H1 (cell line): ENCODE data around the gene PLA2G4A.

ENCODE experiments used
- ATF2 ChIP-seq: IDR thresholded peaks from 2 replicates; pipeline ENCODE4 v1.6.1; 2012; ENCODE audit warnings: low read length, inconsistent platforms
- CHD2 ChIP-seq: IDR thresholded peaks from 2 replicates; pipeline ENCODE4 v1.6.1; 2012; ENCODE audit warnings: low read length, improper control_type of control experiment
- CTCF ChIP-seq, 3 experiments: IDR thresholded peaks; 1 replicate in 2 of 3; 2 replicates in 1 of 3; pipeline versions ENCODE4 v1.5.1 to v1.6.1; 2011; ENCODE audit warnings: low read length in 3 of 3, mild to moderate bottlenecking in 3 of 3, inconsistent platforms in 2 of 3, low read depth in 1 of 3, moderate library complexity in 1 of 3; ENCODE audit not compliant: insufficient read depth in 1 of 3; ENCODE audit errors: control extremely low read depth in 1 of 3
- EP300 ChIP-seq, 2 experiments: IDR thresholded peaks; 1 replicate in 1 of 2; 2 replicates in 1 of 2; pipeline ENCODE4 v1.6.1; 2011 to 2012; ENCODE audit warnings: low read depth in 2 of 2, low read length in 2 of 2, mild to moderate bottlenecking in 2 of 2, borderline replicate concordance in 1 of 2, inconsistent platforms in 1 of 2, moderate library complexity in 1 of 2
- EZH2 ChIP-seq: fragments of 200-600 bp; sonication (generic); IDR thresholded peaks from 2 replicates; pipeline ENCODE4 v1.7.1; 2012; ENCODE audit warnings: low read depth, mild to moderate bottlenecking, moderate library complexity, low read length, inconsistent platforms; ENCODE audit not compliant: severe bottlenecking
- GABPA ChIP-seq: IDR thresholded peaks from 2 replicates; pipeline ENCODE4 v1.6.1; 2011; ENCODE audit warnings: mild to moderate bottlenecking, low read length, moderate library complexity, borderline replicate concordance; ENCODE audit not compliant: insufficient read depth
- JUN ChIP-seq: IDR thresholded peaks from 2 replicates; pipeline ENCODE4 v1.6.1; 2011; ENCODE audit warnings: low read depth, mild to moderate bottlenecking, improper control_type of control experiment, low read length
- POLR2A ChIP-seq, 2 experiments: IDR thresholded peaks; 1 replicate in 1 of 2; 2 replicates in 1 of 2; pipeline ENCODE4 v1.6.1; 2011; ENCODE audit warnings: low read depth in 2 of 2, low read length in 2 of 2, mild to moderate bottlenecking in 2 of 2; ENCODE audit errors: control extremely low read depth in 1 of 2
- RAD21 ChIP-seq, 2 experiments: IDR thresholded peaks in 1 of 2; conservative IDR thresholded peaks in 1 of 2; 2 replicates each; pipeline ENCODE4 v1.6.1; 2011; ENCODE audit warnings: low read depth in 2 of 2, low read length in 2 of 2, improper control_type of control experiment in 1 of 2, inconsistent platforms in 1 of 2, mild to moderate bottlenecking in 1 of 2, moderate library complexity in 1 of 2
- SIX5 ChIP-seq: IDR thresholded peaks from 2 replicates; pipeline ENCODE4 v1.6.1; 2011; ENCODE audit warnings: mild to moderate bottlenecking, low read depth, low read length
- TBP ChIP-seq: IDR thresholded peaks from 2 replicates; pipeline ENCODE4 v1.6.1; 2011; ENCODE audit warnings: low read depth, low read length, improper control_type of control experiment
- TEAD4 ChIP-seq: IDR thresholded peaks from 2 replicates; pipeline ENCODE4 v1.6.1; 2012; ENCODE audit warnings: low read depth, low read length, inconsistent platforms, mixed read lengths

GRCh38 chr1:187033693-187034390 lies 205.1 kb downstream of the PLA2G4A start:
- TF ChIP-seq CTCF (IDR thresholded peaks at IDR 0.05; ENCODE audit: control extremely low read depth in 1 of 3, insufficient read depth in 1 of 3, low read depth in 1 of 3, low read length in 3 of 3), result no peak
- no peak for TF ChIP-seq EP300 (IDR thresholded peaks at IDR 0.05; ENCODE audit: borderline replicate concordance in 1 of 2, low read depth in 2 of 2, low read length in 2 of 2)
- TF ChIP-seq RAD21 (IDR thresholded peaks at IDR 0.05 in 1 of 2, conservative IDR thresholded peaks at IDR 0.05 in 1 of 2; ENCODE audit: low read depth in 2 of 2, low read length in 2 of 2), result no peak
- TF ChIP-seq GABPA, result no peak
- no peak for TF ChIP-seq TBP
- no peak for TF ChIP-seq ATF2
- TF ChIP-seq EZH2, result no peak
- TF ChIP-seq SIX5, result no peak
- no peak for TF ChIP-seq TEAD4
- no peak for TF ChIP-seq POLR2A (IDR thresholded peaks at IDR 0.05; ENCODE audit: control extremely low read depth in 1 of 2, low read depth in 2 of 2, low read length in 2 of 2)
- TF ChIP-seq CHD2, result no peak
- no peak for TF ChIP-seq JUN
